Measurements from ENCODE around the gene JARID2.

JARID2 gene

GRCh38 chr6:15245361-15246216, at the start of gene JARID2 (continued):
- peak; percentile 18; the same call in 1 of the 2 replicates for TF ChIP-seq REST (tag by site-specific recombination; IDR thresholded peaks at IDR 0.05)
- peak; percentile 25; the same call in 1 of the 2 replicates for TF ChIP-seq PRDM4 (tag by site-specific recombination; IDR thresholded peaks at IDR 0.05)
- 0 out of 2 replicates have a peak, but pooled peaks have one; percentile 13 for TF ChIP-seq KLF7 (tag by site-specific recombination; IDR thresholded peaks at IDR 0.05; ENCODE audit: borderline replicate concordance)
- TF ChIP-seq ZNF10 (tag by site-specific recombination; IDR thresholded peaks at IDR 0.05): peak; percentile 59; the same call in 1 of the 2 replicates
- TF ChIP-seq ZNF785 (tag by site-specific recombination; IDR thresholded peaks at IDR 0.05): no peak; the same call in 1 of the 2 replicates
- no peak for TF ChIP-seq MEIS1 (CRISPR knock-in tag; IDR thresholded peaks at IDR 0.05; ENCODE audit: borderline replicate concordance)
- TF ChIP-seq ZBTB26 (tag by site-specific recombination; optimal IDR thresholded peaks at IDR 0.05): peak; percentile 54
- no peak for TF ChIP-seq ZNF549 (tag by site-specific recombination; IDR thresholded peaks at IDR 0.05)
- TF ChIP-seq ZNF473 (tag by site-specific recombination; IDR thresholded peaks at IDR 0.05): no peak
- TF ChIP-seq ZNF133 (tag by site-specific recombination; IDR thresholded peaks at IDR 0.05): no peak
- TF ChIP-seq ZFHX2 (tag by site-specific recombination; conservative IDR thresholded peaks at IDR 0.05): peak; percentile 90
- no peak for TF ChIP-seq SALL2 (tag by site-specific recombination; IDR thresholded peaks at IDR 0.05; ENCODE audit: borderline replicate concordance)
- TF ChIP-seq ZSCAN5A (tag by site-specific recombination; IDR thresholded peaks at IDR 0.05): no peak
- TF ChIP-seq ZNF558 (tag by site-specific recombination; IDR thresholded peaks at IDR 0.05): no peak
- TF ChIP-seq ZNF645 (tag by site-specific recombination; IDR thresholded peaks at IDR 0.05): no peak
- TF ChIP-seq PRDM10 (tag by site-specific recombination; IDR thresholded peaks at IDR 0.05): peak; percentile 92
- TF ChIP-seq HIC1 (tag by site-specific recombination; IDR thresholded peaks at IDR 0.05): peak; percentile 82
- TF ChIP-seq ELK4 (IDR thresholded peaks at IDR 0.05; ENCODE audit: borderline replicate concordance, low read depth, low read length): no peak
- TF ChIP-seq ZNF174 (tag by site-specific recombination; IDR thresholded peaks at IDR 0.05): no peak
